Measurements from ENCODE around the gene TPCN2.

DNA sequence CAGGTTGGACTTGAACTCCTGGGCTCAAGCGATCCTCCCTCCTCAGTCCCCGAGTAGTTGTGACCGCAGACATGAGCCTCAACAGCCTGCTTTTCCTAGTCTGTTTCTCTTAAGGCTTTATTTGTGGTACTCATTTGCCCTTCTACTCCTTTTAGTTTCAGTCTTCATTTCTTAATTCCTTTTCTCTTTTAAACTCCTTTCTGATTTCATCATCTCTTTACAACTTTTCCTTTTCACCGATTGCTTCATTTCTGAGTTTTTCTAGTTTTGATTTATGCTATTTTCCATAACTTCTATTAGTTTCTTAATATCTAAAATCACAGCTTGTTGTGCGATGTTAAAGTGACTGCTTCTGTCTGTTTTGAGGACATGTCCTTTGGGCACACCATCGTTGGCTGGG, 18.4 kb upstream of the TPCN2 start:
- TF ChIP-seq, protein P1, sequence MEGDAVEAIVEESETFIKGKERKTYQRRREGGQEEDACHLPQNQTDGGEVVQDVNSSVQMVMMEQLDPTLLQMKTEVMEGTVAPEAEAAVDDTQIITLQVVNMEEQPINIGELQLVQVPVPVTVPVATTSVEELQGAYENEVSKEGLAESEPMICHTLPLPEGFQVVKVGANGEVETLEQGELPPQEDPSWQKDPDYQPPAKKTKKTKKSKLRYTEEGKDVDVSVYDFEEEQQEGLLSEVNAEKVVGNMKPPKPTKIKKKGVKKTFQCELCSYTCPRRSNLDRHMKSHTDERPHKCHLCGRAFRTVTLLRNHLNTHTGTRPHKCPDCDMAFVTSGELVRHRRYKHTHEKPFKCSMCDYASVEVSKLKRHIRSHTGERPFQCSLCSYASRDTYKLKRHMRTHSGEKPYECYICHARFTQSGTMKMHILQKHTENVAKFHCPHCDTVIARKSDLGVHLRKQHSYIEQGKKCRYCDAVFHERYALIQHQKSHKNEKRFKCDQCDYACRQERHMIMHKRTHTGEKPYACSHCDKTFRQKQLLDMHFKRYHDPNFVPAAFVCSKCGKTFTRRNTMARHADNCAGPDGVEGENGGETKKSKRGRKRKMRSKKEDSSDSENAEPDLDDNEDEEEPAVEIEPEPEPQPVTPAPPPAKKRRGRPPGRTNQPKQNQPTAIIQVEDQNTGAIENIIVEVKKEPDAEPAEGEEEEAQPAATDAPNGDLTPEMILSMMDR (IDR thresholded peaks at IDR 0.05 in 4 of 5, conservative IDR thresholded peaks at IDR 0.05 in 1 of 5) = no peak
- no peak for TF ChIP-seq POLR2A (IDR thresholded peaks at IDR 0.05)

Data from gastrocnemius medialis (tissue), 4 donors.